ENCODE data around the gene PCDHGB4.
"Not testable (repeated sequence)": the region's sequence is repeated elsewhere in the genome, so short reads cannot be mapped to it uniquely, and the experiment has no call there.

The PCDHGB4 gene

DNA sequence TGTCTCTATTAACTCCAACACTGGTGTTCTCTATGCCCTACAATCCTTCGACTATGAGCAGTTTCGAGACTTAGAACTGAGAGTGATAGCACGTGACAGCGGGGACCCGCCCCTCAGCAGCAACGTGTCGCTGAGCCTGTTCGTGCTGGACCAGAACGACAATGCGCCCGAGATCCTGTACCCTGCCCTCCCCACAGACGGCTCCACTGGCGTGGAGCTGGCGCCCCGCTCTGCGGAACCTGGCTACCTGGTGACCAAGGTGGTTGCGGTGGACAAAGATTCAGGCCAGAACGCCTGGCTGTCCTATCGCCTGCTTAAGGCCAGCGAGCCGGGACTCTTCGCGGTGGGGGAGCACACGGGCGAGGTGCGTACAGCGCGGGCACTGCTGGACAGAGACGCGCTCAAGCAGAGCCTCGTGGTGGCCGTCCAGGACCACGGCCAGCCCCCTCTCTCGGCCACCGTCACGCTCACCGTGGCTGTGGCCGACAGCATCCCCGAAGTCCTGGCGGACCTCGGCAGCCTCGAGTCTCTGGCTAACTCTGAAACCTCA, 35.3 kb downstream of the PCDHGB4 start:
- no peak for DNase-seq (ENCODE audit: low read depth in 1 of 2, low spot score in 1 of 2)

DNA sequence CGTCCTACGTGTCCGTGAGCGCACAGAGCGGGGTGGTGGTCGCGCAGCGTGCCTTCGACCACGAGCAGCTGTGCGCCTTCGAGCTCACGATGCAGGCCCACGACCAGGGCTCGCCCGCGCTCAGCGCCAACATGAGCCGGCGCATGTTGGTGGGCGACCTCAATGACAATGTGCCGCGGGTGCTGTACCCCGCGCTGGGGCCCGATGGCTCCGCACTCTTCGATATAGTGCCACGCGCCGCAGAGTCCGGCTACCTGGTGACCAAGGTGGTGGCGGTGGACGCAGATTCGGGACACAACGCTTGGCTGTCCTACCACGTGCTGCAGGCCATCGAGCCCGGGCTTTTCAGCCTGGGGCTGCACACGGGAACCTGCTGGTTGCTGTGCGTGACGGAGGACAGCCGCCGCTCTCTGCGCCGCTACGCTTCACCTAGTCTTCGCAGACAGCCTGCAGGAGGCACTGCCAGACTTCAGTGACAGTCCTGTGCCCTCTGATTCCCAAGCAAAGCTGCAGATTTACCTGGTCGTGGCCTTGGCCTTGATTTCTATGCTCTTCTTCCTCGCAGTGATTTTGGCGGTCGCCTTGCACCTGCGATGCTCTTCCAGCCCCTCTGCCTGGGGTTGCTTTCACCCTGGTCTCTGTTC, 40.4 kb downstream of the PCDHGB4 start:
- no peak for DNase-seq (ENCODE audit: low read depth in 1 of 2, low spot score in 1 of 2)

DNA sequence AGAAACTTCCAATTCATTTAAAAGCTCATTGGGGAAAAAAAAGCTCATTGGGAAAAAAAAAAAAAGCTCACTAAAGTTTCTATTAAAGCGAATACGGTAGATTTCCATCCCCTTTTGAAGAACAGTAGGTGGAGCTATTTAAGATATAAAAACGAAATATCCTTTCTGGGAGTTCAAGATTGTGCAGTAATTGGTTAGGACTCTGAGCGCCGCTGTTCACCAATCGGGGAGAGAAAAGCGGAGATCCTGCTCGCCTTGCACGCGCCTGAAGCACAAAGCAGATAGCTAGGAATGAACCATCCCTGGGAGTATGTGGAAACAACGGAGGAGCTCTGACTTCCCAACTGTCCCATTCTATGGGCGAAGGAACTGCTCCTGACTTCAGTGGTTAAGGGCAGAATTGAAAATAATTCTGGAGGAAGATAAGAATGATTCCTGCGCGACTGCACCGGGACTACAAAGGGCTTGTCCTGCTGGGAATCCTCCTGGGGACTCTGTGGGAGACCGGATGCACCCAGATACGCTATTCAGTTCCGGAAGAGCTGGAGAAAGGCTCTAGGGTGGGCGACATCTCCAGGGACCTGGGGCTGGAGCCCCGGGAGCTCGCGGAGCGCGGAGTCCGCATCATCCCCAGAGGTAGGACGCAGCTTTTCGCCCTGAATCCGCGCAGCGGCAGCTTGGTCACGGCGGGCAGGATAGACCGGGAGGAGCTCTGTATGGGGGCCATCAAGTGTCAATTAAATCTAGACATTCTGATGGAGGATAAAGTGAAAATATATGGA, 43.0 kb downstream of the PCDHGB4 start, which contains the start of gene PCDHGA12:
PCDHGA12 (plus strand) TSS at position 176 of the 782 bp plus-strand sequence; CDS start at position 429, 253 bp downstream.
- no peak for DNase-seq (ENCODE audit: low read depth in 1 of 2, low spot score in 1 of 2)

DNA sequence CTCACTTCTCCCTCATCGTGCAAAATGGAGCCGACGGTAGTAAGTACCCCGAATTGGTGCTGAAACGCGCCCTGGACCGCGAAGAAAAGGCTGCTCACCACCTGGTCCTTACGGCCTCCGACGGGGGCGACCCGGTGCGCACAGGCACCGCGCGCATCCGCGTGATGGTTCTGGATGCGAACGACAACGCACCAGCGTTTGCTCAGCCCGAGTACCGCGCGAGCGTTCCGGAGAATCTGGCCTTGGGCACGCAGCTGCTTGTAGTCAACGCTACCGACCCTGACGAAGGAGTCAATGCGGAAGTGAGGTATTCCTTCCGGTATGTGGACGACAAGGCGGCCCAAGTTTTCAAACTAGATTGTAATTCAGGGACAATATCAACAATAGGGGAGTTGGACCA, 43.8 kb downstream of the PCDHGB4 start:
- DNase-seq (ENCODE audit: low read depth in 1 of 2, low spot score in 1 of 2): no peak

DNA sequence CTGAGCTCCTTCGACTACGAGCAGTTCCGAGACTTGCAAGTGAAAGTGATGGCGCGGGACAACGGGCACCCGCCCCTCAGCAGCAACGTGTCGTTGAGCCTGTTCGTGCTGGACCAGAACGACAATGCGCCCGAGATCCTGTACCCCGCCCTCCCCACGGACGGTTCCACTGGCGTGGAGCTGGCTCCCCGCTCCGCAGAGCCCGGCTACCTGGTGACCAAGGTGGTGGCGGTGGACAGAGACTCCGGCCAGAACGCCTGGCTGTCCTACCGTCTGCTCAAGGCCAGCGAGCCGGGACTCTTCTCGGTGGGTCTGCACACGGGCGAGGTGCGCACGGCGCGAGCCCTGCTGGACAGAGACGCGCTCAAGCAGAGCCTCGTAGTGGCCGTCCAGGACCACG, 44.8 kb downstream of the PCDHGB4 start:
- DNase-seq (ENCODE audit: low read depth in 1 of 2, low spot score in 1 of 2): not testable (repeated sequence)

DNA sequence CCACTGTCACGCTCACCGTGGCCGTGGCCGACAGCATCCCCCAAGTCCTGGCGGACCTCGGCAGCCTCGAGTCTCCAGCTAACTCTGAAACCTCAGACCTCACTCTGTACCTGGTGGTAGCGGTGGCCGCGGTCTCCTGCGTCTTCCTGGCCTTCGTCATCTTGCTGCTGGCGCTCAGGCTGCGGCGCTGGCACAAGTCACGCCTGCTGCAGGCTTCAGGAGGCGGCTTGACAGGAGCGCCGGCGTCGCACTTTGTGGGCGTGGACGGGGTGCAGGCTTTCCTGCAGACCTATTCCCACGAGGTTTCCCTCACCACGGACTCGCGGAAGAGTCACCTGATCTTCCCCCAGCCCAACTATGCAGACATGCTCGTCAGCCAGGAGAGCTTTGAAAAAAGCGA, 45.2 kb downstream of the PCDHGB4 start:
- DNase-seq (ENCODE audit: low read depth in 1 of 2, low spot score in 1 of 2): not testable (repeated sequence)

DNA sequence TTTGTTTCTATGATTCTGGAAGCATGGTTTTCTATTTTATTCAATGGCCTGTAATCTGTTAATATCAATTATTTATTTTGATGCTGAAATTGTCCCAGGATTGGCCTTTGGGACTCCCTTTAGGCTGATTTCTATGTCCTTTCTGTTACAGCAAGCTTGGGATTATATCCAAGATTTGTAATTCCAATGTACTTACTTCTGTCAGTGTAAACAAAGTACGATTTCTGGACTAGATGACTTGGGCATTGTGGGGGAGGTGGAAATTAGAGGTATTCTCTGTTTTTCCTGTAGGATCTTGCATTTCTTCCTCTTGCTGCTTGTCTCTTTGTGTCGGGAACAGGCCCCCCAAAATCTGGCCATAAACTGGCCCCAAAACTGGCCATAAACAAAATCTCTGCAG, 46.5 kb downstream of the PCDHGB4 start:
- no peak for DNase-seq (ENCODE audit: low read depth in 1 of 2, low spot score in 1 of 2)

DNA sequence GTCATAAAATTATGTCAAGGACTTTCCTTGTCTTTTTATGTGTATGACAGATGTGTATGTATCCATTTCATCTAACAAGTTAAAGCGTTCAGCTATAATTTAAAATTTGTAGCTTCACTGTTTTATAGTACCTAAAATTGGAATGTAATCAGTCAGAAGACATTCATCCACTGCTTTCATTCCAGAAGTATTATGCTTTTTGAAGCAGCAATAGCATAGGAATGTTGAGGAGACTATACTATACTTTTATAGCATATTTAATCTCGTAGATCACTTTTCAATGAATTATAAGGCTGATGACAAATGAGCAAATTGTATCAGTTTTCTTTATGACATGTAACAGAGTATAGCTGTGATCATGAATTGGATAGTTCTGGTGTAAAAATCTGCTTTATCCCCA, 49.7 kb downstream of the PCDHGB4 start:
- no peak for DNase-seq (ENCODE audit: low read depth in 1 of 2, low spot score in 1 of 2)

DNA sequence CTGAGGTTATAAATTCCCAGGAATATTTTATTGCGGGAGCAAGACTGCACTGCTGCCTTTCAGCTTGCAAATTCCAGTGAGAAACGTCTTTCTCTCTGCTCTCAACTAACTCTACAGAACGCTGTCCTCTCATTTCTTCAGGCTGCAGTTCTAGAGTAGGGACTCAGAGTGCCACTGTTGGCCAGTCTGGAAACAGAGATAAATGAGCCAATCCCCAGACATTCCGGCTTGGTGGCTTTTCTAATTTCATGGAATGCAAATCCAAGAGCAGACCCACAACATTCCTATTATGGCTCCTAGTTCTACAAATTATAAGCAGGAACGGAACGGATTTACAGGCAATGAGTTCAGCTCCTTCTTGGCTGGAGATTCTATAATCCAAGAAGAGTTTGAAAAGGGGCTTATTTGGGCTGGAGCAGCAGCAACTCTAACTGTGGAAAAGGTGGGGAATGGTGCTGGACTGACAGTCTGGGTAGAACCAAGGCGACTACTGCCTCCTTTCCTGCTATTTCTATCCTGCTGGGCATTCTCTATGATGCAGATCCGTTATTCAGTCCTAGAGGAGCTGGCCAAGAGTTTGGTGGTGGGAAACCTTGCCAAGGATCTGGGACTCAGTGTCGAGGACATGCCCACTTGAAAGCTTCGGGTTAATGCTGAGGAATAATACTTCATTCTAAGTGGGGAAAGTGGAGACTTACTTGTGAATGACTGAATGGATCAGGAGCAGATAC, 52.1 kb downstream of the PCDHGB4 start:
- no peak for DNase-seq (ENCODE audit: low read depth in 1 of 2, low spot score in 1 of 2)
